Coronary artery (tissue), 2 donors: ENCODE measurements around the gene GPR156.
"Not testable (repeated sequence)": the region's sequence is repeated elsewhere in the genome, so short reads cannot be mapped to it uniquely, and the experiment has no call there.

Experiments
- DNase-seq: peaks from one replicate; pipeline ENCODE4 v3.0.0-alpha.2; 2017; ENCODE audit warnings: low spot score
- H3K27ac ChIP-seq, 2 donors: fragments of 200-600 bp; sonication (generic); one replicate each; pipeline ENCODE4 v1.5.1; 2016 to 2019
- H3K4me3 ChIP-seq: fragments of 200-600 bp; sonication (generic); 2 replicates; pipeline ENCODE4 v1.5.1; 2016; ENCODE audit warnings: mild to moderate bottlenecking, moderate library complexity
- TF ChIP-seq, protein P1 (sequence below): fragments of 200-600 bp; sonication (generic); IDR thresholded peaks from one replicate; pipeline ENCODE4 v1.5.1; 2019; ENCODE audit warnings: antibody characterized with exemption

GPR156 gene

DNA sequence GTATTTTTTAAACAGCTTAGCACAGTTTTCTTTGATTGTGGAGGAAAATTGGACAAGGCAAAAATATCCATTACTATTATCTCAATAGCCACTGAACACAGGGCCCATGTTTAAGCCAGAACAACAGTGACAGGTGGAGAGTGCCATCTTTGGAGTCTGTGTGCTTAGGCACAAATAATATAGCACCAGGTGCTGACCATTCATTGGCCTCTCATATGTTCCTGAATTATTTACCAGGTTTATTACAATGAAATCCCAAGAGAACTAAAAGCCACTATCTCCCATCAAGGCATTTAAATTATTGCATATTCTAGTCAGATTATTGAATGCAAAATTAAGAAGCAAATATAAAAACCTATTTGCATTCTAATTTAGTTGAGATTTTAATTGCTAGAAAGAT is 39.6 kb downstream of the GPR156 start:
- TF ChIP-seq, protein P1, sequence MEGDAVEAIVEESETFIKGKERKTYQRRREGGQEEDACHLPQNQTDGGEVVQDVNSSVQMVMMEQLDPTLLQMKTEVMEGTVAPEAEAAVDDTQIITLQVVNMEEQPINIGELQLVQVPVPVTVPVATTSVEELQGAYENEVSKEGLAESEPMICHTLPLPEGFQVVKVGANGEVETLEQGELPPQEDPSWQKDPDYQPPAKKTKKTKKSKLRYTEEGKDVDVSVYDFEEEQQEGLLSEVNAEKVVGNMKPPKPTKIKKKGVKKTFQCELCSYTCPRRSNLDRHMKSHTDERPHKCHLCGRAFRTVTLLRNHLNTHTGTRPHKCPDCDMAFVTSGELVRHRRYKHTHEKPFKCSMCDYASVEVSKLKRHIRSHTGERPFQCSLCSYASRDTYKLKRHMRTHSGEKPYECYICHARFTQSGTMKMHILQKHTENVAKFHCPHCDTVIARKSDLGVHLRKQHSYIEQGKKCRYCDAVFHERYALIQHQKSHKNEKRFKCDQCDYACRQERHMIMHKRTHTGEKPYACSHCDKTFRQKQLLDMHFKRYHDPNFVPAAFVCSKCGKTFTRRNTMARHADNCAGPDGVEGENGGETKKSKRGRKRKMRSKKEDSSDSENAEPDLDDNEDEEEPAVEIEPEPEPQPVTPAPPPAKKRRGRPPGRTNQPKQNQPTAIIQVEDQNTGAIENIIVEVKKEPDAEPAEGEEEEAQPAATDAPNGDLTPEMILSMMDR: no peak
- Histone ChIP-seq H3K4me3 (no peak overlapping the region), H3K27ac (no peak overlapping the region)
- DNase-seq: no peak

GRCh38 chr3:120244834-120245225 is 40.2 kb downstream of the GPR156 start:
- Histone ChIP-seq H3K4me3 (no peak overlapping the region), H3K27ac (no peak overlapping the region)
- TF ChIP-seq, protein P1: no peak
- no peak for DNase-seq

GRCh38 chr3:120239644-120240043 is 45.4 kb downstream of the GPR156 start:
- TF ChIP-seq, protein P1: no peak
- Histone ChIP-seq H3K27ac (no peak overlapping the region), H3K4me3 (no peak overlapping the region)
- DNase-seq: no peak

DNA sequence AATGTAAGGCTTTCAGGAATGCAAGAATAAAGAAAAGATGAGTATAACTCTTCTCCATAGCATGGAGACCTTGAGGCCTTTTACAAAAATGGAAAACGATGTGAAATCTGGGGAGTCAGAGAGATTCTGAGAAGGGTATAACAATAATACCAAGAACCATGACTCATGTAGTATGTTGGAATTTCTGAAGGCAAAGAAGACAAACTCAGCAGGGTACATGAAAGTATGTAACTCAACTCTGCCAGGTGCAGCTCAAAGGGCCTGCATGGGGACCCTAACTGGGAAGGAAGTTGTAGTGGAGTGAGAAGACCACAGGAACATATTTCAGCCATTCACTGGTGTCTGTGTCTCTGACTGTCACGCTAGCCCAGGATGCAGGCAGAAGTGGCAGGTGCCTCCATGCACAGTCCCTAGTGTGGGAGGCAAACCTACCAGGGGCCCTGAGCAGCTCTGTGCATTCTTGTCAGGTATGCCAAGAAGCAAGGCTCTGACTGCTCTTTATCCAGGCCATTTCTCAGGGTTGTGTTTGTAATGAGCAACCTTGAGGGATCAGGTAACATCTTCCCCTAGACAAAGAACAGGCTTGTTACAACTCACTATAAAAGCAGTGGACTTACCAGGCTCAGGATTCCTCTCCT is 57.2 kb downstream of the GPR156 start:
- DNase-seq: no peak
- TF ChIP-seq, protein P1: no peak
- no peak overlapping the region for H3K4me3 ChIP-seq
- no peak overlapping the region for H3K27ac ChIP-seq

DNA sequence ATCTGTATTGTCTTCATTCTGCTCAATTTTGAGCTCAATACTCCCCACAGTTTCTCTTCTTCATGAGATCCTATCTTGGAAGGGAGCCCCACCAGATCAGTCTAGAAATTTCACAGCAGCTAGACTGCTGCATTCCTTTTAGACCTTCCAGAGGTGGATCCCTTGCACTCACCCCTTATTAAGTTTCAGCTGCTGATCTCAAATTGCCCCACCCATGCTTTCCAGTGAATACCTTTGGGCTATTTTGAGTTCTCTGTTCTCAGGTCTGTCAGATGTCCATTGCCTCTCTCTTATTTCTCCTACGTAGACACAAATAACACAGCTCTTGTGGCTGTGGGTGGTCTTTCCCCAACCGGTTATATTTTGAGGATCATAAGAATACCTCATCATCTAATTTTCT is 60.8 kb downstream of the GPR156 start:
- H3K27ac ChIP-seq: no peak overlapping the region
- TF ChIP-seq, protein P1: no peak
- no peak overlapping the region for H3K4me3 ChIP-seq
- no peak for DNase-seq

- no peak for DNase-seq
- Histone ChIP-seq H3K27ac (no peak overlapping the region), H3K4me3 (no peak overlapping the region)
- TF ChIP-seq, protein P1: no peak
Measured at GRCh38 chr3:120218981-120219380, 66.0 kb downstream of the GPR156 start.

DNA sequence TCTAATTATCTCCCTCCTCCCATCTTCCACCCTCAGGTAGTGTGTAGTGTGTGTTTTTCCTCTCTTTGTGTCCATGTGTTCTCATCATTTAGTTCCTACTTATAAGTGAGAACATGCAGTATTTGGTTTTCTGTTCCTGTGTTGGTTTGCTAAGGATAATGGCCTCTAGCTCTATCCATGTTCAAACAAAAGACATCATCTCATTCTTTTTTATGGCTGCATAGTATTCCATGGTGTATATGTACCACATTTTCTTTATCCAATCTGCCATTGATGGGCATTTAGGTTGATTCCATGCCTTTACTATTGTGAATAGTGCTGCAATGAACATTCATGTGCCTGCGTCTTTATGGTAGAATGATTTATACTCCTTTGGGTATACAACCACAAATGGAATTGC is 68.4 kb downstream of the GPR156 start:
- not testable (repeated sequence) for H3K4me3 ChIP-seq, H3K27ac ChIP-seq, DNase-seq
